ENCODE data around the gene DRAXIN.

- TF ChIP-seq CTCF (IDR thresholded peaks at IDR 0.05), result no peak
- no peak for TF ChIP-seq POLR2A (IDR thresholded peaks at IDR 0.05)
Measured at GRCh38 chr1:11661103-11661502, 30.4 kb upstream of the DRAXIN start.
